Activated CD8-positive, alpha-beta memory T cell treated with anti-CD3 and anti-CD28 coated beads, Interleukin-2, amount 50 U/mL, for 24 hours (primary cell): ENCODE results near the gene SOHLH1.

Experiments
- DNase-seq: peaks from one replicate; pipeline ENCODE4 v3.0.0-alpha.2; 2020; ENCODE audit errors: extremely low read depth

SOHLH1 gene

GRCh38 chr9:135703726-135704125, 4.4 kb upstream of the SOHLH1 start:
- no peak for DNase-seq

DNA sequence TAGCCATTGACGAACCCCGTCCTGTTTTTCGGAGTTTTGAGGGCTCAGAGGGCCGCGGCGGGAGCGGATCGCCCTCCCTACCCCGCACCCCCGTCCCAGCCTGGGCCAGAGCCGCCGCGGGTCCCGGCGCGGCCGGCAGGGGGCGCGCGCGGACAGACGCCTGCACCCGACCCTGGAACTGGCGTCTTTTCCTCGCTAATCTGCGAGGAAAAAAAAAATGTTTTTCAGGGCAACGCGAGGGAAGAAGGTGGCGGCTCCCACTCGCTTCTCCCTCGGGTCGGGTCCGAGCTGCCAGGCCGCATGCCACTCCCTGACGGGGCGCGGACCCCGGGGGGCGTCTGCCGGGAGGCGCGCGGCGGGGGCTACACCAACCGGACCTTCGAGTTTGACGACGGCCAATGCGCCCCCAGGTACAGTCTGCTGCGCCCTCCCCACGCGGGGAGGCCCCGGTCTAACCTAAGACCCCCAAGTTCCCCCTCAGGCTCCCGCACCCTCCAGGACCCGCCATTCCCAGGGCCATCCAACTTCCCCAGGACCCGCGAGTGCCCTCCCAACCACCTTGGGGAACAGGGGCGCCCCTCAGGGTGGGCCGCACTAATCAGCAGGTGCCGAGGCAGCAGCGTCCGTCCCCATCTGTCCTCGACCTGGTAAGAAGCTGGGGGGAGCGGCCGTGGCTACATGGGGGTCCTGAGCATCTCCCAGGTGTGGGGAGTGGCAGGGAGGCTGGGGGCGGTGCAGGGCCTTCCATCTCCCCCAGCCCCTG, 2.9 kb upstream of the SOHLH1 start, which contains the start of gene KCNT1:
Gene KCNT1 (plus strand): TSS at position 227 of the 763 bp plus-strand sequence. CDS start 74 bp downstream, at position 301.
- no peak for DNase-seq

GRCh38 chr9:135701067-135701958, 2.0 kb upstream of the SOHLH1 start:
- DNase-seq, result no peak

- DNase-seq, result no peak
These were observed 1.2 kb upstream of the SOHLH1 start for GRCh38 chr9:135700525-135700924.

DNA sequence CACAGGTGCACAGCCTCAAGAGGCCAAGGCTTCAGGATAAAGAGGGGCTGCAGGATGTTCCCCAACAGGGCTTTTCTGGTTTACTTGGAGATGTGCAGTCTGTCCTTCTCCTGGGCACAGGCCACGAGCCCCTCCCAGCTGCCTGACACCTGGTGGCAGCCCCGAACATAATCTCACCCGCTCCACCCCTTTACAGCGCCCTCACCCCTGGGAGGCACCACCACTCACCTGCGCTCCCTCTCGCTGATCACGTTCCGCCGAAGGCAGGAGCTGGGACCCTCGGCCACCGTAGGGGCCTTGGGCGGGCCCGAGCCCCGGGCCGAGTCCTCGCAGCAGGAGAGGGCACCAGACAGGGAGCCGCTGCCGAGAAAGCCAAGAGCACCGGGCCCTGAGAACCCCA, 514 bp downstream of the SOHLH1 start:
- DNase-seq, result no peak

- DNase-seq, result no peak
These were observed 1.0 kb downstream of the SOHLH1 start for GRCh38 chr9:135698236-135698635.

DNA sequence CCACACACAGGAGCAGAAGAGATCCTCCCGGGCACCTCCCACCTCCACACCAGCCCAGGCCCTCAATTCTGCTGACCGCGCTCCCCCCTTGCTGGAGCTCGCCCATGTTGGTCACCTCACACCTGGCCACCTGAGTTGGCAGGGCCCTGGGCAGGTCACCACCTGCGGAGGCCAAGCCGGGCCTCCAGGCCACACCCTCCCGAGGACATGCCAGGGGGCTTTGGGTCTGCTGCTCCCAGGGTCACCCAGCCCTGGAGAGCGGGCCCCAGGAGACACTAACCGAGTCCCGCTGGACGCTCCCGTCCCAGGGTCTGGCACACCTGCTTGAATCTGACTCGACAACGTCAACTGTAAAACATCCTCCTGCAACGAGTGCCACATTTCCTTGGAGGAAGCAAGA, 2.1 kb downstream of the SOHLH1 start:
- no peak for DNase-seq

DNA sequence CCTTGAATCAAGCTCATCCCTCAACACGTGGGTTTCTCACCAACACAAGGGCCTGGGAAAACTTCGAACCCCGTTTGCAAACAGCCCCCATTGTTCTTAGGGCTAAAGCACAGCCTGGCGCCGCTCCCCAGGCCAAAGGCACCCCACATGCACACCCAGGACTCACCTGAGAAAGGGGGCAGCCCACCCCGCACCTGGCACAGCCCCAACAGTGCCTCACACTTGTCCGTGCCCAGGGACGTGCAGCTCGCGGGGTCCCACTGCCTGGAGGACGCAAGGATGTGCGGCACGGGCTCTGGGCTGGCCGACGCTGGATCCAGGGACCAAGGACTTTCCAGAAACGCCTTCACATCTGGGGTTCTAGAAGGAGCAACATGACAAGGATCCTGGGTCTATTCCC, 2.8 kb downstream of the SOHLH1 start:
- no peak for DNase-seq

DNA sequence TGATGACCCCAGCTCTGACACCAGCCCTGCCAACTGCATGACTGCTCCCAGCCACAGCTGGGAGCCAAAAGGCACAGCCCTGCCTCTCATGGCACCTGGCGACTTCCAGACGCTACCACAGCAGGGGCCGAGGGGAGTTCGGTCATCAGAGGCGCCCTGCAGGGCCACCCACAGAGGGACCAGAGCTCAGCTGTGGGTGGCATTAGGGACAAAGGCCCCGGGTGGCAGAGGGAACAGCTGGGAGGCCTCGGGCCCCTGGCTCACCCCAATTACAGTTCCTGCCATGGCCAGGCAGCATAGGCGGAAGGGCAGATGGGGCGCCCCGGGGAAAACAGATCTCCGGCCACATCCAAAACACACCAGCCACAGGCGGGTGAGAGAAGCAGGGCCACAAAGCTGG, 3.6 kb downstream of the SOHLH1 start:
- DNase-seq, result no peak

GRCh38 chr9:135695036-135695435, 4.2 kb downstream of the SOHLH1 start:
- DNase-seq, result no peak

- no peak for DNase-seq
These were observed 4.9 kb downstream of the SOHLH1 start for GRCh38 chr9:135694414-135694813.

GRCh38 chr9:135693771-135694170, 5.5 kb downstream of the SOHLH1 start:
- no peak for DNase-seq

DNA sequence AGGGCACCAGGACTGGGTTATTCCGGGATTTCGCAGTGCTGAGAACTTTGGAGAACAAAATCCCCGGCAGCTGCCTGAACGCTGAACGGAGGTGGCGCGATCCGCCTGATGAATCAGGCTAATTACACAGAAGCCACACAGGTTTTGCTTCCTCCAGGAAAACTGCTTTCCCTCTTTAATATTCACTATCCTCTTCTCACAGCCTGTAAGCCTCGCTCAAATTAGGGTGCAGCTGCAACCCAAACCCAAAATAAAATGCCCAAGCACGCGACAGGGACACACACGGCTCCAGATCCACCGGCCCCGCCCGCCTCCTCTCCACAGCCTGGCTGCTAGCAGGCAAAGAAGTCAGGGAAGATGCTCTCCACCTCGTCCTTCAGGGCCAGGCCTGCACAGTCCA, 6.0 kb downstream of the SOHLH1 start:
- DNase-seq, result no peak

GRCh38 chr9:135692410-135692809, 6.9 kb downstream of the SOHLH1 start:
- no peak for DNase-seq

DNA sequence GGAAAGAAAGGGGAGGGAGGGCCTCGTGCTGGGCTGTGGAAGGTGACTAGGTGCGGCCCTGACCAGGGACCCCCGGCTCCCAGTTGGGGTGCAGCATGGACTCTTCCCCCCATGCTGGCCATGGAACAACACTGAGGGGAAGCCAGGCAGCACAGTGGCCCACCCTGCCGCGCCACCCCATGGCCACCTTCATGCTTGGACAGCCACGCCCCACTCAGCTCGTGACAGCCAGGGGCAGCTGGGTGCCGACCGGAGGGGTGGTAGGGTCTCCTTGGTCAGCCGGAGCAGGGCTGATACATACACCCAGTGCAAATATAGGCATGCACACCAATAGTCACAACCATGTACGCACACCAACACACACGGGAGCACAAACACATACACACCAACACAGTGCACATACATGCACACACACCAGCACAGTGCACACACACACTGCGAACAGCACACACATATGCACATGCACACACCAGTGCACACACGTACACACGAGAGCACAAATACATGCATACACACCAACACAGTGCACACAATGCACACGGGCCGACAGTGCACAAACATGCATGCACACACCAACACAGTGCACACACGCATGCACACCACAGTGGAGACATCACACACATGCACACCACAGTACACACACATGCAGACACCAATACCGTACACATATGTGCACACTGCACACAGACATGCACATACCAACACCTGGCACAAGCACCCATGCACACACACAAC, 8.3 kb downstream of the SOHLH1 start:
- no peak for DNase-seq

DNA sequence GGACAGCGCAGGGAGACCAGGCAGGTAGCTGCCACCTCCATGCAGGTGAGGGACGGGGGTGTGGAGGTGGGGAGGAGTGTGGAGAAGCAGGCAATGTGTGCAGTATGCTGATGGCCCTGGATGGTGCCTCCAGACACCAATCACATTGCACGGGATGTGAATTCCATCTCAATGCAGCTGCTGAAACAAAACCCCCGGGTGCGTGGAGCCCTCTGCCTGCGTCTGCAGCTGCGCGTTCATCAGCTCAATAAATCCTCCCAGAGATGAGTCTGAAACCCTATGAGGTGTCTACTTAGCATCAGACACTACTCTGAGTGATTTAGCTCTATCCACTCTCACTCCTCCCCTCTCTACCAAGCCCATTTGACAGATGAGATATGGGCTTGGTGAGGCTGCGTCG, 10.3 kb downstream of the SOHLH1 start:
- DNase-seq, result no peak

GRCh38 chr9:135687216-135687615, 12.1 kb downstream of the SOHLH1 start:
- no peak for DNase-seq

DNA sequence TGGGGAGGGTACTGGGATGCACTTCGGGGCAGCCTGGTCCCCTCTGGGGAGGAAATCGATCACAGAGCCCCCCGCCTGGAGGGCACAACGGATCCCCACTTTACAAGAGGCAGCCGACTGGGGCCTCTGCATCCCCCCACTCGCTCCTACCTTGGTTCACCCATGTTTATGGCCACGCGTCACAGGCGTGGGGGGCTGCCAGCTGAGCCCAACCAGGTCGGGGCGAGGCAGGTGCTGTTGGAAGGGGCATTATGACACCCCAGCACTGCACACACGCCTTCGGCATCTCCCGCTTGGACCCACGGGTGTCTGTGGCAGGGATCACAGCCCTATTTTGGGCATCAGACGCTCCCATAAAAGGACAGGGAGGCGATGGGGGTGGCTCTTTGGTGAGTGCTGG, 14.6 kb downstream of the SOHLH1 start:
- DNase-seq, result no peak

DNA sequence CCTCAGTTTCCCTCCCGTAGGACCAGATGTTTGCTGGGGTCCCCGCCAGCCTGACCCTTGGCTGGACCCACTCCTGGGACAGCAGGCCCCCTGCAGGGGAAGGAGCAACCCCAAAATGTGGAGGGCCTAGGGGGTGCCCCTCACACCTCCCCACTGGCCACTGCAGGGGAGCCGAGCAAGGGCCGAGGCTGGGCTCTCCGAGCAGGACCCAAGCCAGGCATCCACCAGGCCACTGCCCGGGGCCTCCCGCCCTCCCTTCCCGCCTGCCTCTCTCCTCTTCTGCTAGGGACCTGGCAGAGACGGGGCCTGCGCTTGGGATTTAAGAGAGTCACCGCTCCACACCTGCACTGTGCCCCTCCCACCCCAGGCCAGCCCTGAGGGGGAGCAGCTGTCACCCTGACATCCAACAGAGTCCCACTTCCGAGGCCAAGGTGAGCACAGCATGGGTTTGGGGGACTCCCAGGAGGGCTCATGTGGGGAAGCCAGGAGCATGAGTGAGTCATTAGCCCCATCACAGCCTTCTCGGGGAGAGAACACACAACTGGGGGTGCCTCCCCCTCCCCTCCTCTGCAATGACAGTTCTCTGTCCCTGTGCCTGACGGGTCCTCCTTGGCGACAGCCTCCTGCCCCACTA, 15.8 kb downstream of the SOHLH1 start:
- no peak for DNase-seq

DNA sequence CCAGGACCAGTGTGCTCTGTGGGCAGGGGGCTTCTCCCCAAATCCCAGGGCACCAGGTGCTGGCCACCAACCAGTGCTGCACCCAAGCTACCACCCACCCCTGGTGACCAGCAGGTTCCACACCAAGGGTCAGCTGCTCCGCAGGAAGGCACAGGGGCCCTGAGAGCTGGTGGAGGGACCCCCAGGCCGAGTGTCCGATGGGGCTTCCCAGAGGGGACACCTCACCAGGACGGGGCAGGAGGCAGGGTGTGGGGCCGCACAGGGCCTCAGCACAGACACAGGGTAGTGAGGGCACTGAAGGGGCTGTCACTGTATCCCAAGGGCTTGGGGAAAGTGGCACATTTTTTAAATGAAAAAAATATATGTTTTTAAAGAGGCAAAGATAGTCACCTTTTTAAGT, 18.1 kb downstream of the SOHLH1 start:
- no peak for DNase-seq

DNA sequence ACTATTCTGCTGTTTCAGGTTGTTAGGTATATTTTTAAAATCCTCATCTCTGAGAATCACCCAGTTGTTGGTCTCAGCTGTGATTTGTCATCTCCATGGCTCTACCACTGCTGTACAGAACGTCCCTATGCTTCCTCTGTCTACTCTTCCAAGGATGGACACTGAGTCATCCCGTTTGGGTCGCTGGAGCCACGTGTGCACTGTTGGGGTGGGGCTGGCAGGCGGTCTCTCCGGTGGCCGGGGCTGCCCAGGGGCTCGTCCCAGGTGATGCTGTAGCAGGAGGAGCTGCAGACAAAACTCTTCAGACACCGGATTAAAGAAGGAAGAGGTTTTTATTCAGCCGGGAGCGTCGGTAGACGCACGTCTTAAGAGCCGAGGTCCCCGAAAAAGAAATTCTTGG, 19.2 kb downstream of the SOHLH1 start:
- no peak for DNase-seq
